ENCODE data around the gene APOA5. TPM values are rescaled to one million over a fixed set of nuclear protein-coding genes. Genes with fewer than 3 reads are reported as not detected.

The APOA5 gene
- total and polyA plus RNA-seq, 2 of the 13 experiments (the other 11 are each of a cell fraction or from before 2014, with no cell fraction given) = 44.0 to 49.1 TPM

DNA sequence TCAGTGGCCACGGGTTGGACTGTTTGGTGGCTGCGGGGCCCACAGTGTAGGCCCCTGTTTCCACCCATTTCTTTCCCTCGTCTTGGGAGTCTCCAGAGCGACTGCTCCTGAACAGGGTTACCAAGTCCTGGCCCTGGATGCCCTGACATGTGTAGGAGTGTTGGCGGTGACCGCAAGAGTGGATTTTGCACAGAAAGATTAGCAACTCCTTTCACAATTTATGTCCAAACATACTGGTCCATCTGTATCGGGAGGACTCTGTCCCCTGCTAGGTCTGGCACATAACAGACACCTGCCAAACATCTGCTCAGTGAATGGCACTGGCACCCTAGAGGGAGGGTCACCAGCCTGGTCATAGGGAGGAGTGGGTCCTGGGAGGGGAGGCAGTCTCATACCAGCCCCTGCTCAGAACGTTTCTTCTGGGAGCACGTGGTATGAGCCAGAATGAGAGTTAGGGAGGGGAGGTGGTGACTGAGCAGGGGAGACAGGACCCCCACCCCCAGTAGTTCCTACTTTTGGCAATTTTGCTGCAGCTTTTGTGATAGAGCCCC, 49.1 kb upstream of the APOA5 start (continued):
- TF ChIP-seq, protein P1, sequence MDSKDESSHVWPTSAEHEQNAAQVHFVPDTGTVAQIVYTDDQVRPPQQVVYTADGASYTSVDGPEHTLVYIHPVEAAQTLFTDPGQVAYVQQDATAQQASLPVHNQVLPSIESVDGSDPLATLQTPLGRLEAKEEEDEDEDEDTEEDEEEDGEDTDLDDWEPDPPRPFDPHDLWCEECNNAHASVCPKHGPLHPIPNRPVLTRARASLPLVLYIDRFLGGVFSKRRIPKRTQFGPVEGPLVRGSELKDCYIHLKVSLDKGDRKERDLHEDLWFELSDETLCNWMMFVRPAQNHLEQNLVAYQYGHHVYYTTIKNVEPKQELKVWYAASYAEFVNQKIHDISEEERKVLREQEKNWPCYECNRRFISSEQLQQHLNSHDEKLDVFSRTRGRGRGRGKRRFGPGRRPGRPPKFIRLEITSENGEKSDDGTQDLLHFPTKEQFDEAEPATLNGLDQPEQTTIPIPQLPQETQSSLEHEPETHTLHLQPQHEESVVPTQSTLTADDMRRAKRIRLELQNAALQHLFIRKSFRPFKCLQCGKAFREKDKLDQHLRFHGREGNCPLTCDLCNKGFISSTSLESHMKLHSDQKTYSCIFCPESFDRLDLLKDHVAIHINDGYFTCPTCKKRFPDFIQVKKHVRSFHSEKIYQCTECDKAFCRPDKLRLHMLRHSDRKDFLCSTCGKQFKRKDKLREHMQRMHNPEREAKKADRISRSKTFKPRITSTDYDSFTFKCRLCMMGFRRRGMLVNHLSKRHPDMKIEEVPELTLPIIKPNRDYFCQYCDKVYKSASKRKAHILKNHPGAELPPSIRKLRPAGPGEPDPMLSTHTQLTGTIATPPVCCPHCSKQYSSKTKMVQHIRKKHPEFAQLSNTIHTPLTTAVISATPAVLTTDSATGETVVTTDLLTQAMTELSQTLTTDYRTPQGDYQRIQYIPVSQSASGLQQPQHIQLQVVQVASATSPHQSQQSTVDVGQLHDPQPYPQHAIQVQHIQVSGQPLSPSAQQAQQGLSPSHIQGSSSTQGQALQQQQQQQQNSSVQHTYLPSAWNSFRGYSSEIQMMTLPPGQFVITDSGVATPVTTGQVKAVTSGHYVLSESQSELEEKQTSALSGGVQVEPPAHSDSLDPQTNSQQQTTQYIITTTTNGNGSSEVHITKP (CRISPR knock-in tag; IDR thresholded peaks at IDR 0.05; ENCODE audit: low read depth) = peak; percentile 52; the same call in 1 of the 2 replicates
- TF ChIP-seq AHR (CRISPR knock-in tag; IDR thresholded peaks at IDR 0.05) = 0 out of 2 replicates have a peak, but pooled peaks have one; percentile 25
- no peak for TF ChIP-seq ZSCAN20 (CRISPR knock-in tag; IDR thresholded peaks at IDR 0.05; ENCODE audit: borderline replicate concordance)
- peak; percentile 38 for TF ChIP-seq SRSF1 (optimal IDR thresholded peaks at IDR 0.05; ENCODE audit: low read depth, low read length)
- peak; percentile 89 for TF ChIP-seq CBFB (CRISPR knock-in tag; IDR thresholded peaks at IDR 0.05)
- peak; percentile 40; the same call in 1 of the 2 replicates for TF ChIP-seq ZNF777 (CRISPR knock-in tag; IDR thresholded peaks at IDR 0.05)
- TF ChIP-seq PPARG (CRISPR knock-in tag; conservative IDR thresholded peaks at IDR 0.05) = no peak
- TF ChIP-seq POLR2A (IDR thresholded peaks at IDR 0.05; ENCODE audit: insufficient read depth in 1 of 2, low read depth in 2 of 2, low read length in 2 of 2) = peak in 1 of 2 experiments; percentile 57; a peak in 1 of 4 replicates
- TF ChIP-seq, protein P2, sequence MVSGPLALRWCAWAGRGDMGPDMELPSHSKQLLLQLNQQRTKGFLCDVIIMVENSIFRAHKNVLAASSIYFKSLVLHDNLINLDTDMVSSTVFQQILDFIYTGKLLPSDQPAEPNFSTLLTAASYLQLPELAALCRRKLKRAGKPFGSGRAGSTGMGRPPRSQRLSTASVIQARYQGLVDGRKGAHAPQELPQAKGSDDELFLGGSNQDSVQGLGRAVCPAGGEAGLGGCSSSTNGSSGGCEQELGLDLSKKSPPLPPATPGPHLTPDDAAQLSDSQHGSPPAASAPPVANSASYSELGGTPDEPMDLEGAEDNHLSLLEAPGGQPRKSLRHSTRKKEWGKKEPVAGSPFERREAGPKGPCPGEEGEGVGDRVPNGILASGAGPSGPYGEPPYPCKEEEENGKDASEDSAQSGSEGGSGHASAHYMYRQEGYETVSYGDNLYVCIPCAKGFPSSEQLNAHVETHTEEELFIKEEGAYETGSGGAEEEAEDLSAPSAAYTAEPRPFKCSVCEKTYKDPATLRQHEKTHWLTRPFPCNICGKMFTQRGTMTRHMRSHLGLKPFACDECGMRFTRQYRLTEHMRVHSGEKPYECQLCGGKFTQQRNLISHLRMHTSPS (CRISPR knock-in tag; IDR thresholded peaks at IDR 0.05; ENCODE audit: low read depth) = peak; percentile 72; the same call in 1 of the 2 replicates
- TF ChIP-seq SOX13 (IDR thresholded peaks at IDR 0.05) = no peak
- peak in 1 of 2 experiments; percentile 56; a peak in 2 of 4 replicates for TF ChIP-seq SOX13 (CRISPR knock-in tag; conservative IDR thresholded peaks at IDR 0.05 in 1 of 2, IDR thresholded peaks at IDR 0.05 in 1 of 2)
- TF ChIP-seq ZMYM3 (CRISPR knock-in tag; IDR thresholded peaks at IDR 0.05) = peak; percentile 59; the same call in 1 of the 2 replicates
- no peak for TF ChIP-seq ZNF329 (CRISPR knock-in tag; IDR thresholded peaks at IDR 0.05; ENCODE audit: low read depth)
- peak; percentile 28; the same call in 1 of the 2 replicates for TF ChIP-seq TARDBP (CRISPR knock-in tag; IDR thresholded peaks at IDR 0.05)
- peak; percentile 29; the same call in 1 of the 2 replicates for TF ChIP-seq EHMT2 (IDR thresholded peaks at IDR 0.05; ENCODE audit: borderline replicate concordance, low read depth, low read length)
- peak; percentile 72; the same call in 1 of the 2 replicates for TF ChIP-seq ZNF850 (CRISPR knock-in tag; conservative IDR thresholded peaks at IDR 0.05)
- TF ChIP-seq RXRA (CRISPR knock-in tag; IDR thresholded peaks at IDR 0.05) = peak; percentile 74
- TF ChIP-seq ATF7-NPFF (CRISPR knock-in tag; IDR thresholded peaks at IDR 0.05; ENCODE audit: low read depth) = no peak
- TF ChIP-seq, protein P3, sequence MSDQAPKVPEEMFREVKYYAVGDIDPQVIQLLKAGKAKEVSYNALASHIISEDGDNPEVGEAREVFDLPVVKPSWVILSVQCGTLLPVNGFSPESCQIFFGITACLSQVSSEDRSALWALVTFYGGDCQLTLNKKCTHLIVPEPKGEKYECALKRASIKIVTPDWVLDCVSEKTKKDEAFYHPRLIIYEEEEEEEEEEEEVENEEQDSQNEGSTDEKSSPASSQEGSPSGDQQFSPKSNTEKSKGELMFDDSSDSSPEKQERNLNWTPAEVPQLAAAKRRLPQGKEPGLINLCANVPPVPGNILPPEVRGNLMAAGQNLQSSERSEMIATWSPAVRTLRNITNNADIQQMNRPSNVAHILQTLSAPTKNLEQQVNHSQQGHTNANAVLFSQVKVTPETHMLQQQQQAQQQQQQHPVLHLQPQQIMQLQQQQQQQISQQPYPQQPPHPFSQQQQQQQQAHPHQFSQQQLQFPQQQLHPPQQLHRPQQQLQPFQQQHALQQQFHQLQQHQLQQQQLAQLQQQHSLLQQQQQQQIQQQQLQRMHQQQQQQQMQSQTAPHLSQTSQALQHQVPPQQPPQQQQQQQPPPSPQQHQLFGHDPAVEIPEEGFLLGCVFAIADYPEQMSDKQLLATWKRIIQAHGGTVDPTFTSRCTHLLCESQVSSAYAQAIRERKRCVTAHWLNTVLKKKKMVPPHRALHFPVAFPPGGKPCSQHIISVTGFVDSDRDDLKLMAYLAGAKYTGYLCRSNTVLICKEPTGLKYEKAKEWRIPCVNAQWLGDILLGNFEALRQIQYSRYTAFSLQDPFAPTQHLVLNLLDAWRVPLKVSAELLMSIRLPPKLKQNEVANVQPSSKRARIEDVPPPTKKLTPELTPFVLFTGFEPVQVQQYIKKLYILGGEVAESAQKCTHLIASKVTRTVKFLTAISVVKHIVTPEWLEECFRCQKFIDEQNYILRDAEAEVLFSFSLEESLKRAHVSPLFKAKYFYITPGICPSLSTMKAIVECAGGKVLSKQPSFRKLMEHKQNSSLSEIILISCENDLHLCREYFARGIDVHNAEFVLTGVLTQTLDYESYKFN (CRISPR knock-in tag; conservative IDR thresholded peaks at IDR 0.05) = peak; percentile 69
- no peak for TF ChIP-seq ZNF138 (CRISPR knock-in tag; IDR thresholded peaks at IDR 0.05; ENCODE audit: low read depth)
- TF ChIP-seq RARA (CRISPR knock-in tag; IDR thresholded peaks at IDR 0.05) = peak; percentile 31; the same call in 1 of the 2 replicates
- TF ChIP-seq ELF1 (CRISPR knock-in tag; IDR thresholded peaks at IDR 0.05) = no peak

Measured in HepG2 (cell line).